Pancreas (tissue), 10 donors: ENCODE data around the gene OSR1. TPM values are rescaled to one million over a fixed set of nuclear protein-coding genes. Genes with fewer than 3 reads are reported as not detected.

ENCODE experiments used
- ATAC-seq, 4 donors: fragments of 200-7000 bp; cut with Tn5 transposase; one replicate each; pipeline versions ENCODE4 v1.8.0 to v1.9.1; 2020; ENCODE audit warnings: mild to moderate bottlenecking in 4 of 4, moderate library complexity in 4 of 4
- DNase-seq, 6 donors: peaks; one replicate each; pipeline ENCODE4 v3.0.0-alpha.2; 2020
- FAIRE-seq: peaks from 2 replicates; lab custom pipeline; 2012; peaks lifted over from hg19 to GRCh38; lab: Jason Lieb, UNC
- H3K27ac ChIP-seq, 4 donors: fragments of 200-600 bp; sonication (generic); 1 replicate in 3 of 4; 2 replicates in 1 of 4; pipeline versions ENCODE4 v1.5.0 to v1.8.0; 2020
- H3K27me3 ChIP-seq, 4 donors: fragments of 200-600 bp; one replicate each; pipeline ENCODE4 v1.8.0; 2021
- H3K36me3 ChIP-seq, 3 donors: fragments of 200-600 bp; sonication (generic) in 1 of 3; one replicate each; pipeline versions ENCODE4 v1.5.0 to v1.8.0; 2020 to 2021
- H3K4me1 ChIP-seq, 3 donors: fragments of 200-600 bp; one replicate each; pipeline ENCODE4 v1.8.0; 2021
- H3K4me3 ChIP-seq, 4 donors: fragments of 200-600 bp; sonication (generic) in 2 of 4; one replicate each; pipeline versions ENCODE4 v1.5.0 to v1.8.0; 2020 to 2021
- H3K9me3 ChIP-seq, 4 donors: fragments of 200-600 bp; one replicate each; pipeline ENCODE4 v1.8.0; 2021
- CTCF ChIP-seq, 4 donors: fragments of 200-600 bp; sonication (generic) in 3 of 4; IDR thresholded peaks; one replicate each; pipeline versions ENCODE4 v1.5.0 to v1.8.0; 2021; ENCODE audit warnings: antibody characterized with exemption in 4 of 4
- WGBS, 2 donors: extraction: QIAGEN DNeasy Blood & Tissue Kit; methylation state at CpG; one replicate each; pipeline ENCODE4 v1.1.7; 2013; 5-methylcytosine and 5-hydroxymethylcytosine counted together
- intact Hi-C, 3 donors: fragments of 100-400 bp; cut with DNase I; formaldehyde crosslinking; loops; one replicate each; pipeline versions ENCODE4 v1.11.1 to v1.14.2; 2022
- polyA plus RNA-seq, 2 donors: library from polyadenylated mRNA; stranded (reverse); fragments of 200-250 nt; gene quantifications; one replicate each; pipeline ENCODE4 v1.2.3, GENCODE V29; 2013
- total RNA-seq, 6 donors: library from RNA; stranded (reverse); fragmentation: NEBNext Ultra II Directional in 4 of 6; extraction: Animal tissue kit (Norgen Biotek cat#: 25700) in 4 of 6; gene quantifications; one replicate each; pipeline versions ENCODE4 v1.2.1 to v1.2.4, GENCODE V29; 2021 to 2023
- donor health status: healthy with polysubstance abuse.
- donor health status: DM: no; HTN: no; CAD: no; lungs with moderate emphysema.
- donor health status: DM: no; HTN: no; CAD: no.
- donor health status: control.
- donor health status: control.
- donor health status: Bipolar disorder and iron deficiency.
- donor health status: DM: yes; HTN: yes; CAD: no.
- donor health status: DM: no; HTN: no; CAD: no.
- donor health status: DM: no; HTN: no; CAD: no.
- donor health status: DM: yes; HTN: yes; CAD: no.

OSR1 gene
- total and polyA plus RNA-seq, 8 donors = 0.24 to 2.7 (median 1.1) TPM

GRCh38 chr2:19331450-19331849, 27.0 kb downstream of the OSR1 start:
- no peak for TF ChIP-seq CTCF (IDR thresholded peaks at IDR 0.05)
- Histone ChIP-seq H3K4me3 (no peak overlapping the region), H3K27ac (no peak overlapping the region), H3K4me1 (no peaks in the 10 kb centered on the region), H3K9me3 (no peaks in the 10 kb centered on the region), H3K36me3 (no peaks in the 10 kb centered on the region), H3K27me3 (no peaks in the 10 kb centered on the region)
- FAIRE-seq = no peak
- no peak for ATAC-seq
- no peak for DNase-seq
- intact Hi-C loops = no loop called here

GRCh38 chr2:19330436-19330835, 28.0 kb downstream of the OSR1 start:
- no peak for ATAC-seq
- Histone ChIP-seq H3K4me3 (no peak overlapping the region), H3K9me3 (no peaks in the 10 kb centered on the region), H3K36me3 (no peaks in the 10 kb centered on the region), H3K27me3 (no peaks in the 10 kb centered on the region), H3K27ac (no peak overlapping the region), H3K4me1 (no peaks in the 10 kb centered on the region)
- intact Hi-C loops = no loop called here
- FAIRE-seq = no peak
- no peak for TF ChIP-seq CTCF (IDR thresholded peaks at IDR 0.05)
- no peak for DNase-seq
- WGBS, 2 donors = 91% methylated on average over 5 of the region's 5 CpGs

GRCh38 chr2:19329445-19329844, 29.0 kb downstream of the OSR1 start:
- no peak overlapping the region for H3K4me3 ChIP-seq
- no peak overlapping the region for H3K27ac ChIP-seq
- H3K9me3 ChIP-seq = no peaks in the 10 kb centered on the region
- 51 to 72% methylated on average over 2 of the region's 2 CpGs for WGBS, 2 donors
- no peaks in the 10 kb centered on the region for H3K27me3 ChIP-seq
- no peak for ATAC-seq
- no peaks in the 10 kb centered on the region for H3K36me3 ChIP-seq
- no peak for DNase-seq
- FAIRE-seq = no peak
- intact Hi-C loops = no loop called here
- no peaks in the 10 kb centered on the region for H3K4me1 ChIP-seq
- TF ChIP-seq CTCF (IDR thresholded peaks at IDR 0.05) = no peak

DNA sequence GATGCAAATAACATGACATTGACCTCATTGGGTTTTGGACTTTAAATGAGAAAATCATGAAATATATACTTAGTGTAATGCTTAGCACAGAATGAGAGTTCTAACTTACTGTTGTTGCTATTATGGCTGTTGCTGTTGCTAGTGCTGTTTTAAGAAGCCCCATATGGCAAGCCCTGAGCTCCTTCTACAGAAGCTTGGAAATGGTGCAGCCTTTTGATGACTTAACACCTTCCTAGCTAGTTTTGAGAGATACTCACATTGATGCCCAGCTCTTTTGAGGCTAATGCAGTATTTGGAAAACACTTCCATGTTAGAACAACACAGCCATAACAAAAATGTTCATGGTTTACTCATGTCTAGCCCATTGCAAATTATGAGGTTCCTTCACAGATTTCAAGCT, 30.9 kb downstream of the OSR1 start:
- no peak overlapping the region for H3K27ac ChIP-seq
- H3K4me3 ChIP-seq = no peak overlapping the region
- no peaks in the 10 kb centered on the region for H3K4me1 ChIP-seq
- intact Hi-C loops = no loop called here
- DNase-seq = no peak
- H3K9me3 ChIP-seq = no peaks in the 10 kb centered on the region
- TF ChIP-seq CTCF (IDR thresholded peaks at IDR 0.05) = no peak
- no peaks in the 10 kb centered on the region for H3K27me3 ChIP-seq
- no peaks in the 10 kb centered on the region for H3K36me3 ChIP-seq
- ATAC-seq = no peak
- FAIRE-seq = no peak

- no peak for TF ChIP-seq CTCF (IDR thresholded peaks at IDR 0.05)
- FAIRE-seq = no peak
- no peak overlapping the region for H3K4me3 ChIP-seq
- H3K9me3 ChIP-seq = no peaks in the 10 kb centered on the region
- H3K4me1 ChIP-seq = no peaks in the 10 kb centered on the region
- peak in 1 of 4 donors; percentile 13 for ATAC-seq
- no peaks in the 10 kb centered on the region for H3K27me3 ChIP-seq
- no peak overlapping the region for H3K27ac ChIP-seq
- DNase-seq = no peak
- intact Hi-C loops = no loop called here
- no peaks in the 10 kb centered on the region for H3K36me3 ChIP-seq
These were observed 36.5 kb downstream of the OSR1 start for GRCh38 chr2:19321946-19322345.
